Measurements from ENCODE around the gene JAZF1. TPM values are rescaled to one million over a fixed set of nuclear protein-coding genes. Genes with fewer than 3 reads are reported as not detected.

JAZF1 gene
- total and polyA plus RNA-seq, 2 of the 4 experiments (the other 2 are of a cell fraction), result 8.4 to 10.5 TPM

GRCh38 chr7:27871086-27871485 is 309.5 kb downstream of the JAZF1 start:
- 0 out of 2 replicates have a peak, but pooled peaks cover 9% of the 10 kb centered on the region for H4K20me1 ChIP-seq (ENCODE audit: insufficient read depth, low read length)
- no peak overlapping the region for H2AK9ac ChIP-seq (replicated peaks; ENCODE audit: low read depth, low read length, poor library complexity)
- H3K23ac ChIP-seq (ENCODE audit: low read depth, low read length), result no peak overlapping the region
- H2BK5ac ChIP-seq (ENCODE audit: low read depth, low read length, poor library complexity, severe bottlenecking), result no peak overlapping the region
- ATAC-seq (ENCODE audit: low read depth) (no peak), DNase-seq (no peak)
- H3K4me1 ChIP-seq (ENCODE audit: control insufficient read depth, insufficient read depth, low read length), result 0 out of 2 replicates have a peak, but pooled peaks cover 2% of the 10 kb centered on the region
- H3K9ac ChIP-seq (ENCODE audit: low read depth, low read length), result no peak overlapping the region
- H3K27ac ChIP-seq (ENCODE audit: insufficient read depth, low read length), result no peak overlapping the region
- ChIA-PET POLR2A (ENCODE audit: unreplicated experiment) (no interaction called here), CTCF (no interaction called here)
- no peak overlapping the region for H2BK15ac ChIP-seq (ENCODE audit: low read depth, low read length)
- no peak overlapping the region for H3K14ac ChIP-seq (replicated peaks; ENCODE audit: low read depth, low read length)
- no peak overlapping the region for H2BK120ac ChIP-seq (ENCODE audit: low read depth, low read length)
- no peak overlapping the region for H4K8ac ChIP-seq (ENCODE audit: low read depth in 2 of 2, low read length in 2 of 2)
- H3K4me3 ChIP-seq (ENCODE audit: insufficient read depth, low read depth, low read length), result no peak overlapping the region
- H3K79me1 ChIP-seq (ENCODE audit: low read depth in 1 of 2, low read length in 2 of 2), result peaks cover 9 to 13% of the 10 kb centered on the region in 2 experiments; a peak in 2 of 4 replicates
- H4K91ac ChIP-seq (ENCODE audit: insufficient read depth, low read depth, low read length), result no peak overlapping the region
- no CpG with 5 or more reads among the region's 3 CpGs for WGBS, 2 experiments (ENCODE audit: extremely low coverage in 2 of 2, insufficient read length in 1 of 2)
- in situ Hi-C loops (cut with MboI; ENCODE audit: low sequenced_read_pairs) (no loop called here), dilution Hi-C loops (cut with HindIII; ENCODE audit: low sequenced_read_pairs, unreplicated experiment) (no loop called here), intact Hi-C loops (cut with micrococcal nuclease) (no loop called here)
- H3K4ac ChIP-seq (ENCODE audit: low read depth, low read length), result no peak overlapping the region
- H2BK20ac ChIP-seq (ENCODE audit: low read depth, low read length), result no peak overlapping the region
- H3K9me1 ChIP-seq (ENCODE audit: insufficient read depth, low read length), result peaks cover 3% of the 10 kb centered on the region; the same call in 1 of the 2 replicates
- peaks cover 1% of the 10 kb centered on the region for H3K36me3 ChIP-seq (ENCODE audit: control insufficient read depth, insufficient read depth, low read length)
- no peaks in the 10 kb centered on the region for H3K27me3 ChIP-seq (ENCODE audit: control insufficient read depth, insufficient read depth, low read length)
- BruUV-seq (replicated peaks), result no TSS peak
- H2AFZ ChIP-seq (replicated peaks; ENCODE audit: low read length, poor library complexity), result no peak overlapping the region
- H4K5ac ChIP-seq (ENCODE audit: low read depth, low read length), result no peak overlapping the region
- H3K56ac ChIP-seq (ENCODE audit: extremely low read depth, insufficient read depth, low read length), result no peak overlapping the region
- H3K4me2 ChIP-seq (ENCODE audit: low read depth, low read length), result no peak overlapping the region
- no peak overlapping the region for H3K18ac ChIP-seq (ENCODE audit: low read depth, low read length)
- TF ChIP-seq FOS (IDR thresholded peaks at IDR 0.05; ENCODE audit: low read depth, low read length), result no peak
- no peak for TF ChIP-seq POLR2A (IDR thresholded peaks at IDR 0.05; ENCODE audit: low read depth, low read length)
- TF ChIP-seq RAD21 (IDR thresholded peaks at IDR 0.05; ENCODE audit: low read length), result no peak
- no peak for TF ChIP-seq NFE2L2 (IDR thresholded peaks at IDR 0.05; ENCODE audit: low read depth, low read length)
- TF ChIP-seq RFX5 (IDR thresholded peaks at IDR 0.05; ENCODE audit: low read depth, low read length), result no peak
- no peak for TF ChIP-seq CEBPB (IDR thresholded peaks at IDR 0.05; ENCODE audit: low read depth, low read length)
- no peak for TF ChIP-seq MXI1 (IDR thresholded peaks at IDR 0.05; ENCODE audit: borderline replicate concordance, low read depth, low read length)
- no peak for TF ChIP-seq MAZ (IDR thresholded peaks at IDR 0.05; ENCODE audit: borderline replicate concordance, low read depth, low read length)
- no peak for TF ChIP-seq CHD1 (IDR thresholded peaks at IDR 0.05; ENCODE audit: low read depth, low read length)
- no peak for TF ChIP-seq BHLHE40 (IDR thresholded peaks at IDR 0.05; ENCODE audit: low read depth, low read length)
- TF ChIP-seq USF2 (IDR thresholded peaks at IDR 0.05; ENCODE audit: low read depth, low read length), result no peak
- TF ChIP-seq SMC3 (IDR thresholded peaks at IDR 0.05; ENCODE audit: low read depth, low read length), result no peak
- TF ChIP-seq MAFK (IDR thresholded peaks at IDR 0.05; ENCODE audit: low read depth, low read length), result no peak
- no peak for TF ChIP-seq RCOR1 (IDR thresholded peaks at IDR 0.05; ENCODE audit: insufficient replicate concordance, low read length)
- TF ChIP-seq ELK1 (IDR thresholded peaks at IDR 0.05; ENCODE audit: borderline replicate concordance, low read depth, low read length), result no peak
- H2AK5ac ChIP-seq (ENCODE audit: low read depth, low read length), result no peak overlapping the region
- no peaks in the 10 kb centered on the region for H3K9me3 ChIP-seq (ENCODE audit: control insufficient read depth, insufficient read depth, low read length)

Measured in IMR-90 (cell line).